ENCODE measurements around the gene GPR61.

GRCh38 chr1:109491372-109491771 lies 48.3 kb upstream of the GPR61 start:
- TF ChIP-seq POLR2A (IDR thresholded peaks at IDR 0.05; ENCODE audit: extremely low read depth, insufficient read length) (no peak), CTCF (IDR thresholded peaks at IDR 0.05; ENCODE audit: low read depth, low read length) (no peak), MAX (IDR thresholded peaks at IDR 0.05; ENCODE audit: low read depth, low read length) (no peak), MYC (IDR thresholded peaks at IDR 0.05; ENCODE audit: low read depth, low read length) (no peak)
